NK-92 treated with Interleukin-12 subunit alpha and Interleukin-12 subunit beta, amount 100 ng/mL, for 24 hours (cell line): ENCODE data around the gene OSCAR.
A peak's percentile ranks its signal among the peaks of the same experiment; 100 is the strongest.

Experiments
- DNase-seq: peaks from one replicate; lab custom pipeline; 2025; lab: John Stamatoyannopoulos, UW

Gene OSCAR, protein sequence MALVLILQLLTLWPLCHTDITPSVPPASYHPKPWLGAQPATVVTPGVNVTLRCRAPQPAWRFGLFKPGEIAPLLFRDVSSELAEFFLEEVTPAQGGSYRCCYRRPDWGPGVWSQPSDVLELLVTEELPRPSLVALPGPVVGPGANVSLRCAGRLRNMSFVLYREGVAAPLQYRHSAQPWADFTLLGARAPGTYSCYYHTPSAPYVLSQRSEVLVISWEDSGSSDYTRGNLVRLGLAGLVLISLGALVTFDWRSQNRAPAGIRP

DNA sequence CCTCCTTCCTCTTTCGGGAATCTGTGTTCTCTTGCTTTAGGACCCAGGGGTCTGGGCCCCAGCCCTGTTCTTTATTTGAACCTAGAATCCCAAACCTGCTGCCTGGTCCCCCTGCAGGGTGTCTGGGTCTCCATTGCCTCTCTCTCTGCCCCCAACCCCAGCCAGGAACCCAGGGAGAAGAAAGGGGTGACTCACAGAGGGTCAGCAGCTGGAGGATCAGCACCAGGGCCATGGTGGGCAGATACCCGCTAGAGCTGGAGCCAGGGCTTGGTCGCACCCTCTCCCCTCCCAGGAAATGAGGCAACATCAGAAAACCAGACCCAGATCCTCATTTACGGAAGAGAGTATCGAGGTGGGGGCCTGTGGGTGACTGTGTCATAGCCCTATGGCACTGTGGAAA is at the start of gene OSCAR:
TSS of gene OSCAR (minus strand) at position 243 of the 400 bp plus-strand sequence. CDS start at position 232, 11 bp downstream.
- no peak for DNase-seq

DNA sequence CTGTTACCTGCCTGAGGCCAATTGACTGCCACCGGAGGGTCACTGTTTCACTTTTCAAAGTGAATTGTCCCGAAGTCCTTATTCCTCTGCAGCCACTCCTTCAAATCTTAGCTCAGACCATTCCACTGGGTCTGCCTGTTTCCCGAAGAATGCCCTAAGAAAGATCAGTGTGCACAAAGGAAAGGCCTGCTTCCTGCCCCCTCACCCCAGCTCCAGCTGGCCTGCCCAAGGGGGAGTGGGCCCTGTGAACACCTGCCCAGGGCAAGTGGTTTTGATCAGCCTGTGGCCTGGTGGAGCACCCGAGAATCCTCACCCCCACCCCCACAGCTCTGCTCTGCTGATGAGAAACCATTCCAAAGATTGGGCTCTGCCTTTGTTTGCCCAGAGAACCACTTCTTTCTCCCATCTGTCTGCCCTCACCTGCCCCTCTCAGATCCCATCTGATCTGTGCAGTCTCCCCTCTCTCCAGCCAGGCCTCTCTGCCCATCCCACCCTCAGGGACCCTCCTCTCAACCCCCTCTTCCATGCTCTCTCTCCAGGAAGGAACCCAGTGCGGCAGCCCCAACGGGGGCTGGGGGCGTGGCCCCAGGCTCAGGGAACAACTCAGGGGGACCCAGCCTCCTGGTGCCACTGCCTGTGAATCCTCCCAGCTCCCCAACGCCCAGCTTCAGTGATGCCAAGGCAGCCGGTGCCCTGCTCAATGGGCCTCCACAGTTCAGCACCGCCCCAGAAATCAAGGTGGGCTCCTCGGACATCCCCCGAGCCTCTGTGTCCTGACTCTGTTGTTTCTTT is 48.6 kb upstream of the OSCAR start:
- DNase-seq: no peak

DNA sequence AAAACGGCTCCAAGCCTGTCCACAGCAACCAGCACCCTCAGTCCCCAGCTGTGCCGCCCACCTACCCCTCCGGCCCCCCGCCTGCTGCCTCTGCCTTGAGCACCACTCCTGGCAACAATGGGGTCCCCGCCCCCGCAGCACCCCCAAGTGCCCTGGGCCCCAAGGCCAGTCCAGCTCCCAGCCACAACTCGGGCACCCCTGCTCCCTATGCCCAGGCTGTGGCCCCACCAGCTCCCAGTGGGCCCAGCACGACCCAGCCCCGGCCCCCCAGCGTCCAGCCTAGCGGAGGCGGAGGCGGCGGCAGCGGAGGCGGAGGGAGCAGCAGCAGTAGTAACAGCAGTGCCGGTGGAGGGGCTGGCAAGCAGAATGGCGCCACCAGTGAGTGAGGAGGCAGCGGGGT is 47.6 kb upstream of the OSCAR start:
- no peak for DNase-seq

DNA sequence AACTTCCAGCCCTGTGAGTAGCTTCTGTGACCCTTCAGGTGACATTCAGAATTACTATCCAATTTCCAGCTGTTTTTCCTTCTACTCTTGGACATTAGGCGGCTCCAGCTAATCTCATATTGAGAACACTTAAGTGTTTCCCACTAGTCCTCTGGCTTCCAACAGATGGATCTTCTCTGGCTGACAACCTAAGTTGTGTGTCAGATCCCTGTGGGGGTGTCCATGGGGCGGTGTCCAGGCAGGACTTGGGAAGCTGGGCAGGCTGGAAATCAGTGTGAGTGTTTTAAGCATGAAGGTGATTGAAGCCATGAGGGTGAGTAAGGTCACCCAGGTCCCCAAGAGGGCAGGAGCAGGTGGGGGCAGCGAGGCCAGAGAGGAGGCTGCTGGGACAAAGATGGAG is 47.1 kb upstream of the OSCAR start:
- DNase-seq: no peak

DNA sequence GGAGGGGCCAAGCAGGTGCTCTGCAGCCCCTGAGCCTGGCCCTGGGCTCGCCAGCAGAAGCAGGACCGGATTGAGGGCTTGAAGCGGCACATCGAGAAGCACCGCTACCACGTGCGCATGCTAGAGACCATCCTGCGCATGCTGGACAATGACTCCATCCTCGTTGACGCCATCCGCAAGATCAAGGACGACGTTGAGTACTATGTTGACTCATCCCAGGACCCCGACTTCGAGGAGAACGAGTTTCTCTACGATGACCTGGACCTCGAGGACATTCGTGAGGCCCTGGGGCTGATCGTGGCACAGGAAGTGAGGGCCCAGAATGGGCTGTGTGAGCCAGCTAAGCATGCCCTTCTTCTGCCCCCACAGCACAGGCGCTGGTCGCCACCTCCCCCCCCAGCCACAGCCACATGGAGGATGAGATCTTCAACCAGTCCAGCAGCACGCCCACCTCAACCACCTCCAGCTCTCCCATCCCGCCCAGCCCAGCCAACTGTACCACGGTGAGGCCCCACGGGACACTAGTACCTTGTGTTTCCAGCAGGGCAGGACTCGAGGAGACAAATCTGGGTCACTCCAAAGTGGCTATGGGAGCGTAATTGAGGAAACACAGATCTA is 45.0 kb upstream of the OSCAR start:
- no peak for DNase-seq

DNA sequence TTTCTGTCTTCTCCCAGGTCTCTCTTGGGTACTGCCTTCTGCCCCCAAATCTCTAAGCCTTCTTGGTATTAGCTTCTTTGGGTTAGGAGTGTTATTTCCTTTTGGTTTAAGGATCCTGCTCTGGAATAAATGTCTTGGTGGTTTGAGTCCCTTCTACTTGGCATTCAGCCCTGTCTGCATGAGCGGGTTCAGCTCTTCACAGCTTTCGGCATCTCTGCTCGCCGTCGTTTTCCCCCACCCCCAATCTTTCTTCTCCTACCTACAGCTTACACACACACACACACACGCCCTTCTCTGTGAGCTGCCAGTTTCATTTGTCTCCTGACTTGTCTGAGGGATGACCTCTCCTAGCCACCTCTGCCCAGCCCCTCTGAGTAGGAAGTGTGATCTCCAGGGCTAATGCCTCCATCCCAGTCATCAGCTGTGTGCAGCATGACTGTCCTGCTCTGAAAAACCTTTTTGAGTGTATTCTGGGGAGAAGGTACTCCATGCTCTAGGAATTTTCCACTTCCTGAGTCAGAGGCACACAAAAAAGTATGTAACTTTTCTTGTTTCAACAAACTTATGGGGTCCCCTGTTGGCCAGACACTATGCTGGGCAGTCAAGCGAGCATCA is 41.7 kb upstream of the OSCAR start:
- DNase-seq: no peak

DNA sequence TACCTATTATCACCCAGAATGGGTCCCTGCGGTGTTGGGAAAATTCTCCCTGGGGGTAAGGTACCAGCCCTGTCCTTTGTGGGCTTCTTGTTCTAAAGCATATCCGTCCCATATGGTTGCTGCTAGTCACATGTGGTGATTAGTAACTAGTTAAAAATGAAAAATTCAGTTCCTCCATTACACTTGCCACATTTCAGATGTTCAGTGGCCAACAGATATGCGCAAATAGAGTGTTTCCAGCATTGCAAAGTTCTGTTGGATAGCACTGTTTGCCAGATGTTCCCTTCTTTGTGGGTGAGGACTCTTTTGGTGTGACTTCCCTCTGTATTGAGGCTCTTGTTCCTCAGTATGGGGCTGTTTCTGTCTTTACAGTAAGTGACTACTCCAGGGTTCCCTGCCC is 40.8 kb upstream of the OSCAR start:
- DNase-seq: no peak

DNA sequence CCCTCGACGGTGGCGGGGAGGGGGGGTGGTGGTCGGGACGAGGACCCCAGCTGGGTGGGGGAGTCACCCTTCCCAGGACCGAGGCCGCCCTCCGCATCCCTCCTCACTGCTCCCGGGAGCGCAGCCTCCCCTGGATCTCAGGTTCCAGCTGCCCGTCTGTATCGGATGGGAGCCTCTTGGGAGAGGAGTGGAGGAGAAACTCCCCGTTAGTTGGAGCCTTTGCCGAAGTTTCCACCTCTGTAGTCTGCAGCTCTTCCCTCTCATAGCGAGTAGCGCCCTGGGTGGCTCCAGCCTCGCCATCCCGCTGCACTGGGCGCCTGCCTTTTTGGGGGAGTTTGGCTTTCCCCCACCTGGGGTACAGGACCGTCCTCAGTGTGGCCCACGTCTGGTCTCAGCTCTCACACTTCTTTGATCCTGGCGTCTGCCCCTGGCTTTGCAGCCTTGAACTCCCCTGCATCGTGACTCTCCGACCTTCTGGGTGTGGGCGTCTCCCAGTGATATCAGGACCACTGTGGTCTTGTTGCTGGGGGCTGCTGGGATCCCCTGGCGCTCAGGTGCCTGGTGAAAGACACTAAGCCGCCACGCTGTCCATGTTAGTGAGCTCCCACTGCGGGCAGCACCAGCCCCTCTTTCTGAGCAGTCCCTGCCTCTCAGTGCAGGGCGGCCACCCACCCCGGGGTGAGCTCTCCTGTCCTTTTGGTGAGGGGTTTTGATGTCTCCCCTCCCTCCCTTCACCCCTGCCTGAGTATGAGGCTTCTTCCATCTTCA is 38.1 kb upstream of the OSCAR start:
- DNase-seq: no peak

DNA sequence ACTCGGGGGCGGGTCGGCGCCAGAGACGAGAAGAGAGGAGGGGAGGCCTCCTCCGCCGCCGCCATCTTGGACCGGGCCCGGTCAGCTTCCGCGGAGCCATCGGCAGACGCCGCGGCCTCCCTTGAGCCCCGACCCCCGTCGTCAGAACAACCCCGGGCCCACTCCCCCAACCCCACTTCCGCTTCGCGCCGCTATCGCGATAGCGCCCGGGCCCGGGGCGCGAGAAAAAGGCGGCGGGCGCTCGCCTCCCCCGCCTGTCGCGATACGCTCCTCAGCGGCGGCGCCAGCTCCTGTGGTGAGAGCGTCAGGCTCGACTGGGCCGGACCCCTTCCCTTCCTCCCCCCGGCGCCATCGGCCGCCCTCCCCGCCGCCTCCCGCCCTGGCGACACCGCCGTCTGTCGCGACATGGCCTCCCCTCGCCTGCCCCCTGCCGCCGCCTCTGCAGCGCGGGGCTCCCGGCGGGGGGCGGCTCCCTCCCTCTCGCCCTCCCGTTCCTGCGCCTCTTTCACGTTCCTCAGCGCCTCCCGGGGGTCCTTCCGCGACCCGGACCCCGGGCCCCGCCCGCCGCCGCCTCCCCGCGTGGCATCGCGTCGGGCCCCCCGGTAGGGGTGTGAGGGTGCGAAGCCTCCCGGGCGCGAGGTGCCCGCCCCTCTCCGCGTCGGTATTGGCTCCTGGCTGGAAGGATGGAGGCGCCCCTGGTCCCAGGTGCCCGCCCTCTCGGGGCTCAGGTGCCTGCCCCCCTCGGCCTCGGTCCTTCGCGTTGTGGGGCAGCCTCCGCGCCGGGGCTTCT is 37.3 kb upstream of the OSCAR start, which contains the start of gene CNOT3:
TSS of gene CNOT3 (plus strand) at position 64 of the 790 bp plus-strand sequence. CDS start 5,217 bp downstream, outside the sequence.
- DNase-seq: no peak

DNA sequence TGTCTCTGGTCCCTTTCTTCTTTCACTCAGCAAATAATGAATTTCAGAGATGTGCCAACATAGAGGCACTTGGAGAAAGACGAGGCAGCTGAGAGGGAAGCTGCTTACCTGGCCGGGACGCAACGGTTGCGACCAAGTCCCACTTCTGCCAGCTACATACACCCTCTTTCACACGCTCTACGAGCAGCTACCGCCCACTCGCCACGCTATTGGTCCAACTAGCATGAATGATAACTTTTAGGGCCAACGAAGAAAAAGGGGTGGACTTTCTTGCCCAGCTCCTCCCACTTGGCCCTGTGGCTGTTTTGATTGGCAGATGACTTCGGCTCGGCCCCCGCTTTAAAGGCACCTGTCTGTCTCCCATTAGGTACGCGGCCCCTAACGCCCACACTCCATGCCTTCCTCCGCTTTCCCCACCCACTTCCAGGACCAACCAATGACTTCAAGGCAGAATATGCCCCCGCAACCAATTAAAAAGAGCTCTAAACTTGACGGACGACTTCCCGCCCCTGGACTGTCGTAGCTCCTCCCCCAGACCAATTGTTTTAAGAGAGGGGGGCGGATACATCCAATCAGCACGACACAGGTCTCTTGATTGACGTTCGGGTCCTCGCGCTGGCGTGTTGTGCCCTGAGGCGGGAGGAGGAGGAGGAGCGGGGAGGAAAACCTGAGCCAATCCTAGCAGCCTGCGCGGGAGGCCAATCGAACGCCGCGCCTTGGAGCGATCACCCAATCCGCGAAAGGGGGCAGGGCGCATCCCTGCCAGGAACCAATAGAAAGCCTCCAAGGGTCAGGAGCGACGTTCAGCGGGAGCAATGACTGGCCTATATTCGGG is 36.5 kb upstream of the OSCAR start:
- peak; percentile 100 for DNase-seq

DNA sequence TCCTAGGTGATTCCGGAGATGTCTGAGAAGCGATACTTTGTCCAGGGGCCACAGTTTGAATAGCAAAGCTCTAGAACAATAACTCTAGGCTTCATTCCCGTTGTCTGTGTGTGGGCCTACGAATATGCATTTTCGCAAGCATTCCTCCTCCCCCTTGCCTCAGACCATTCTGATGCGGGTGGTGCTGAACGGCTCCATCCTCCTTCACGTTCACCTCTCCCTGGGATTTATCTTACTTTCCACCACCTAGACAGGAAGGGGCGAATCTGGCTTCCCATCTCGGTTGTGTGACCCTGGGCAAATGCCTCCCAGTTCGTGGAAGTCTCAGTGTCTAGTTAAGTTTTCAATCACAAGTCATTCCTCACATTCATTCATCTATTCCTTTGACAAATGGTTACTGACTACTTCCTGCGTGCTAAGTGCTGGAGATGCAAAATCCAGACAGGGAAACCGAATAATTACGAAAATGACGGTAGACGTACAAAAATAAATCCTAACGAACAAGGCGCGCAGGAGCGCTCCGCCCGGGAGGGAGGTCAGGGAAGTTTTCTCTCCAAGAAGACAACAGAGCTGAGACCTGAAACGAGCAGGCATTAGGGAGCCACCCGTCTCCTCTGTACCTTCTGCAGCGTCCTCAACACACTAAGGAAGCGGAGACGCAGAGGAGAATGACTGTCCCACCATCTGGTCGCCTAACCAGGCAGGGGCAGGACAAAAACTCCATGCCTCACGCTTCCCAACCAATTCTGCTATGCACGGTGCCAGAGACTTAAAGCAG is 35.7 kb upstream of the OSCAR start:
- no peak for DNase-seq

DNA sequence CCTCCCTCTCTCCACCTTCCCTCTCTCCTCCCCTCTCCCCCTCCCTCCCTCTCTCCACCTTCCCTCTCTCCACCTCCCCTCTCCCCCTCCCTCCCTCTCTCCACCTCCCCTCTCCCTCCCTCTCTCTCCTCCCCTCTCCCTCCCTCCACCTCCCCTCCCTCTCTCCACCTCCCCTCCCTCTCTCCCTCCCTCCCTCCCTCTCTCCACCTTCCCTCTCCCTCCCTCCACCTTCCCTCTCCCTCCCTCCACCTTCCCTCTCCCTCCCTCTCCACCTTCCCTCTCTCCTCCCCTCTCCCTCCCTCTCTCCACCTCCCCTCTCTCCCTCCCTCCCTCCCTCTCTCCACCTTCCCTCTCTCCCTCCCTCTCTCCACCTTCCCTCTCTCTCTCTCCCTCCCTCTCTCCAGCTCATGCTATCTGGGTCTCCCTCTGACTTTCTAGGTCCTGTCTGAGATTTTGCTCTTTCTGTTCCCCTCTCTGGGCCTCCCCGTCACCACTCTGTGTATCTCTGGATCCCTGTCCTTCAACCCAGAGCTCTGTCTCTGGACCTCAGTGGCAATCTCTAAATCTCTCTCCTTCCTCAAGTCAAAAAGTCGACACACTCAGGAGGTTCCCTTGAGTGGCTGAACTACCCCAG is 33.5 kb upstream of the OSCAR start:
- DNase-seq: no peak

DNA sequence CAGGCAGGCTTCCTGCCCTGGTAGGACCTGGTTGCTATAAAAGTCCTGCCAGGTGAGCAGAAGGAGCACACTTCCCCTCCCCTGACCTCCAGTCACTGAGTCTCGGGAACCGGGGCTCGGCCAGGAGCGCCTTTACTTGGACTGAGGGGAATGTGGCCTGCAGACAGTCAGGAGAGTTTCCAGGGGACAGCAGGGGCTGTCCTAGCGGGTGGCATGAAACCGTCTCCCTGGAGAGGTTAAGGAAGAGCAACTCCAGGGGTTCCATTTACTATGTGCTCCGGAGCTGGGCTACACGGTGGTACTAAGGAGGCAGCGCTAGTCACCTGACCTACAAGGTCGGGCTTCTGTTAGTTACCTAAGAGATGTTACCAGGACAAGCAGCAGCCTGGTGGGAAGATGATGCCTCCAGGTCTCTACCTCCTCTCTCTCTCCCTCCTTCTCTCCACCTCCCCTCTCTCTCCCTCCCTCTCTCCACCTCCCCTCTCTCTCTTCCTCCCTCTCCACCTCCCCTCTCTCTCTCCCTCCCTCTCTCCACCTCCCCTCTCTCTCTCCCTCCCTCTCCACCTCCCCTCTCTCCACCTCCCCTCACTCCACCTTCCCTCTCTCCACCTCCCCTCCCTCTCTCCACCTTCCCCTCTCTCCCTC is 32.8 kb upstream of the OSCAR start:
- DNase-seq: no peak

DNA sequence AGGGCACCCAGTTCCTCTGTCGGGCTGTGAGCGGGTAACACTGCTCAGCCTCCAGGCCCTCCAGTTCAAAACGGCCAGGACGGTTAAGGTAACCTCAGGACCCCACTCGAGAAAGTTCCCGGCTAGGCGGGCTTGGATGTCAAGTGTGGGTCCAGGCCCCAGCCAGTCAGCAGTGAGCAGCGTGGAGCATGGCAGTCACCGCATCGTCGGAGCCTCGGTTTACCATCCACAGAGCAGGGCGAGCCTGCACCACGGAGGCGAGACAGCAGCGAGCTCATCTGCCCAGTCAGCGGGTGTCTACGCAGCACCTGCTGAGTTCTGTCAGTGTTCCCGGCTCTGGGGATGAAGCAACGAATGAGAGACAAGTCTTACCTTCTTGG is 29.0 kb upstream of the OSCAR start:
- no peak for DNase-seq

DNA sequence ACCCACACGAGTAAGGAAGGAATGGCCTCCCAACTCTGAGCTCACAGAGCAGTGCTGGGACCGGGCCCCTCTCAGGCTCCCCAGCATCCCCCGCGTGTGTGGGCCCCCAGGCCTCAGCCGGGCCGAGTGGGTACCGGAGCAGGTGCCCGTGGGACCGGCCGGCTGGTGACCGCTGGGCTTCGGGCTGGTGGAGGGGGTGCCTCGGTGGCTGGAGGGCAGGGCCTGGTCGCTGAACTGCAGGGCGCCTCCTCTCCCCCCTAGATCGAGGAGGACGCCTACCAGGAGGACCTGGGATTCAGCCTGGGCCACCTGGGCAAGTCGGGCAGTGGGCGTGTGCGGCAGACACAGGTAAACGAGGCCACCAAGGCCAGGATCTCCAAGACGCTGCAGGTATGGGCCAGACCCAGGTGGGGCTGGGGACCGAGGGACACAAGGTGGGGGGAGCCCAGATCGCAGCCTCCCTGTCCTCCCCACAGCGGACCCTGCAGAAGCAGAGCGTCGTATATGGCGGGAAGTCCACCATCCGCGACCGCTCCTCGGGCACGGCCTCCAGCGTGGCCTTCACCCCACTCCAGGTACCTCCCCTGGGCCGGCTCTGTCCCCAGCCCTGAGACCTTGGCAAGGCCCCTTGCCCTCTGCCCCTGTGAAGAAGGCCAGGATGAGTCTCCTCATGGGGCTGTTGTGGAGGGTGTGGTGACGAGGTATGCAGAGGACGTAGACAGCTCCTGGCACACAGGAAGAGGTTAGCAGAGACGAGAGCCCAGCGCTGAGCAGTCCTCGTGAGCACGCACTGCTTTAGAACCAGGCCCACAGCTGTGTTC is 28.4 kb upstream of the OSCAR start:
- DNase-seq: no peak

DNA sequence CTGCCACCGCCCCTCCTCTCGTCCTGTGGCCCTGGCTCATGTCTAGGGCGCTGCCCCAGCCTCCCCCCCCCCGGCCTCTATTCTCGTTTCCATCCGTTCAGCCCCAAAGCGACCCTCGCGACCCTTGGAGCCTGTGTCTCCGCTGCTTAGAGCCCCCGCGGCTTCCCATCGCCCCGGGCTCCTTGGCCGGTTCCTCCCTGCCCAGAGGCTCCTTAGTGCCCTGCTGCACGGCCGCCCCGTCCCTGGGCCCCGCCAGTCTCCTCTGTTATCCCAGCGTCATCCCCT is 27.8 kb upstream of the OSCAR start:
- DNase-seq: no peak

DNA sequence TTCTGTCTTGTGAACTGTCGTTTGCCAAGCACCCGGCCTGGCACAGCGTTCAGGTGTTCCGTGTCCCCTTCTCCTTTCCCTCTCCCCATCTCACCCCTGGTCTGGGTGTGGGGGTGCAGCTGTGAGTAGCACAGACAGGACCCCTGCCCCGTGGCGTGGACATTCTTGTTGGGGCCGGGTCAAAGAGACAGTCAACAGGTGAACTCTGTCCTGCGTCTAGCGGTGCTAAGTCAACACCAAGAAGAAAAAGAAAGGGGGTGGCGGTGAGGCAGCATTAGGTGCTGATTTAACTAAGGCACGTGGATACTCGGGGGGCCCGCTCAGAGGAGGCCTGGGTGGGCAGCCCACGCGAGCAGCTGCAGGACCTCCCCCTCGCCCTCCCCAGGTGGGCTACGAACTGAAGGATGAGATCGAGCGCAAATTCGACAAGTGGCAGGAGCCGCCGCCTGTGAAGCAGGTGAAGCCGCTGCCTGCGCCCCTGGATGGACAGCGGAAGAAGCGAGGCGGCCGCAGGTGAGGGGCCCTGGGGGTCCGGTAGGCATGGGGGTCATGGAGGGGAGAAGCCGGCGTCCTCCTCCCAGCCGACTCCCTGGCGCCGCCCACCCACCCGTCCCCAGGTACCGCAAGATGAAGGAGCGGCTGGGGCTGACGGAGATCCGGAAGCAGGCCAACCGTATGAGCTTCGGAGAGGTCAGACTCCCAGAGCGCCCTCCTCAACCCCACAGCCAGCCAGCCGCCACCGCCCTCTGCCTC is 27.3 kb upstream of the OSCAR start:
- no peak for DNase-seq
